CMK (cell line): ENCODE results near the gene TRIOBP.
"Not testable (repeated sequence)": the region's sequence is repeated elsewhere in the genome, so short reads cannot be mapped to it uniquely, and the experiment has no call there.

Experiments
- DNase-seq: peaks from one replicate; pipeline ENCODE4 v3.0.0-alpha.2; 2010; ENCODE audit warnings: low read depth

TRIOBP gene

DNA sequence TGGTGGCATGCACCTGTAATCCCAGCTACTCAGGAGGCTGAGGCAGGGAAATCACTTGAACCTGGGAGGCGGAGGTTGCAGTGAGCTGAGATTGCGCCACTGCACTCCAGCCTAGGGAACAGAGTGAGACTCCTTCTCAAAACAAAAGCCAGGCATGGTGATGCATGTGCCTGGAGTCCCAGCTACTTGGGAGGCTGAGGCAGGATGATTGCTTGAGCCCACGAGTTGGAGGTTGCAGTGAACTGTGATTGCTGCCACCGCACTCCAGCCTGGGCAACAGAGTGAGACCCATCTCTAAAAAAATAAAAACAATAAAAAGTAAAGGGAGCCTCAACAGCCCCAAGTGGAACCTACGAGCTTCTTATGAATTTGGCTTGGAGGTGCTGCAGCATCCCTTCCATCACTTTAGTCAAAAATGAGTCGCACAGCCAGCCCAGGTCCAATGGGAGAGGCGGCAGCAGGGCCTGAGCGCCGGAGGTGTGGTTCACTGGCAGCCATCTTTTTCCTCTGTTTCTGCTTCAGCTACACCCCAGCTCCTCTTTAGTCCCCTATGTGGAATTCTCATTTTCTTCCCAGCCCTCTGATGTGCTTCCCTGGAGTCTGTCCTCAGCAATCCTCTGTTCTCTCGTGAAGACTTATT, 81.6 kb downstream of the TRIOBP start:
- DNase-seq, result no peak

DNA sequence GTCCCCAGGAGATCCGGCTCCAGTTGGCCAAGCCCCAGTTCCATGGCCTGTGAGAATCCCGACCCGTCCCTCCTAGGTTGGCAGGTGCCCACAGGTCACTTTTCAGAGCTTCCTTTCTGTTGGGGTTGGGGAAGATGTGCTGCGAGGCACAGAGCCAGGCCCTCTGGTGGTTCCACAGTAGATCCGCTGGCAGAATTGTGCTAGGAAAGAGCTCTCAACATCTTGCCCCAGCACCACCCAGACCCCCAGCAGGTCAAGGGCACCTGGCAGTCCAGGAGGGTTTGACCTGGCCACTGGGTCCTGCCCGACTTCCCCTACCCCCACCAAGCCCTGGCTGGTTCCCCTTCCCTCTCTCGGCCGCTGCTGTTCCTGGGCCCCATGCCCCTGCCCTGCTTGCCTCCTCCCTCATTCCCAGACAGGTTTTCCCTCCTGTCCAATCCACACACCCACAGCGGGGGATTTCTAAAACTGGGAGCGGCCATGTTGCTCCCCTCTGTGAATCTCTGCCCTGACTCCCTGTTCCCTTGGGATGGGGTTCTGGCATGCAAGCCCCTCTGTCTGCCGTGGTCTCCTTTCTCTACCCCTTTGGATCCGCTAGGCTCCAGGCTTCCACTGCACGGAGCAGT, 84.7 kb downstream of the TRIOBP start:
- DNase-seq, result no peak

DNA sequence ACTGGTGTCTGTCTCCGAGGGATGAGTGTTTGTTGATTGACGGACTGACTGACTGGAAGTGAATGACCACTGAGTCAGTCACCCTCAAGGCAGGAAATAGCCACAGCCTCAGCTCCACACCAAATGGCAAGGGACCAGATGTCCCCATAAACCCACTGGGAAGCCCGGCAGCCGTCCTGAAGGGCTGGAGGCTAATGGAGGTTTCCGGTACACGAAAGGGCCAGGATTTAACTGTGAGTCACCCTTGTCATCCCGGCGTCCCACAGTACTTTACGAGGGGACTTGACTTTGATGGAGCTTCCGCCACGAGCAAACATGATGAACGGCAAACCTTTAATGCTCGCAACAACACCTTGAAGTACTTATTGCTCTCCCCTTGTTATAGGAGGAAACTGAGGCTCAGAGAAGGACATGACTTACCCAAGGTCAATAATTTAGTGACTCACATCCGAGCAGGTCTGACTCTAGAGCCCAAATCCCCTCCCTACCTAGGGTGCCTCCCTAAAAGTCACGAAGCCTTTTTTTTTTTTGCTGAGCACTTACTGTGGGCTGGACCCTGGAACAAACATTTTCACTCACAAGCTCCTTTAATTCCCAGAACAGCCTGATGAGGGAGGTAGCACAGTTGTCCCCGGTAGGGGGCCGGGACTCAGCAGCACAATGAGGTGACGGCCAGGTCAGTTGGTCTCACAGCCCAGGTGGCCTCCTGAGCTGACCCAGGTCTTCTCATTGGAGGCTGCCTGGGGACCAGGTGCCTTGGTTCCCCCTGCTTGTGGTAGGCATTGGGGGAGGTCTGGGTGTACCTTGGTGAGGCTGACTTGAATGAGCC, 85.7 kb downstream of the TRIOBP start:
- DNase-seq, result no peak

DNA sequence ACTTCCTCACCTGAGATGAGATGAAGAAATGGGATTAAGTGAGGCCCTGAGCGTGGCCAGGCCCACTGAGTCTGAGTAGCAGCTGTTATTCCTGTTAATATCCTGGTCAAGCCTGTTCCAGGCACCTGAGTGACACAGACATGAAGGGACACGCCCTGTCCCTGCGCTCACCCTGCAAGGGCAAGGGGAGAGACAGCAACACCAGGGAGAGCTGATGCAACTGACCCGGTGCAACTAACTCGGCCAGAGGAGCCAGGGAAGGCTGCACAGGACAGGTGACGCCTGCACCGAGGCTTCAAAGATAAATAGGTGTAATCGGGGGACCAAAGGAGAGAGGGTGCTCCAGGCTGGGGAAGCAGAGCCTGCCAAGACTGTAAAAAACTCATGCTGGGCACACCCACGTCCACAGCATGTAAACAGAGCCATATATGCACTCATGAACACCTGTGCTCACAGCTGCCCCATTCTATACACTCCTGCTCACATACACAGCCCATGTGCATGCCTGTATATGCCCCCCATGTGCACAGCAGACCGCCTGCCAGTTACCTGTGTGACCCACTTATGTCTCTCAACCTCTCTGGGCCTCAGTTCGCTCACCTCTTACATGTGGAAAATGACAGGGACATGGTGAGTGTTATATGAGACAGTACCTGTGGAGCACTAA, 88.1 kb downstream of the TRIOBP start:
- DNase-seq, result no peak

DNA sequence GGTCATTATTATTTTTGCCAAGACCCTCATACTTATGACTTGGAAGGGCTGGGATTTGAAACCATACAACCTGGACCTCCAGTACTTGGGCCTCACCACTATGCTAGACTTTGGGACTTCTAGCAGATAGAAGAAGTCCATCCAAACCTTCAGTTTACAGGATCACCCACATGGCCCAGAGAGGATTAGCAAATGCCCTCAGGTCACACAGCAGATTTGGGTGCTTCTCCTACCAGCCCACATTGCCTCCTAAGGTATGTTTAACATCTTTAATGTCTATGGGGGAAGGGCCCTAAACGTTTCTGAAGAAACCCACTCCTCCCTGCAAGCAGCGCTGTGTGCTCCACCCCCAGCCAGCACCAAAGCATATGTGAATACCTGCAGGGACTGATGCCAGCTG, 93.4 kb downstream of the TRIOBP start:
- no peak for DNase-seq

DNA sequence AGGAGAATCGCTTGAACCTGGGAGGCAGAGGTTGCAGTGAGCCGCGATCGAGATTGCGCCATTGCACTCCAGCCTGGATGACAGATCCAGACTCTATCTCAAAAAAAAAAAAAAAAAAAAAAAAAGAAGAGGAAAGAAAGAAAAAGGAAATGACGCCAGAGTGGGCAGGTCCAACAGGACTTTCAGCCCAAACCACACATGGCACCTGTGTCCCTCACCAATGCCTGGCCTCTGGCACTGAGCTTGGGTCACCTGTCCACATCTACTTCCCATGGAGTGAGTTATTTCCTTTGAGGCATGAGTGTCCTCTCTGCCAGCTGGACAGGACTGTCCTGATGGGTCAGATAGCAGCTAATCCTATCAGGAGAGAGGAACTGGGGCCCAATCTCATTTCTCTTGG, 95.6 kb downstream of the TRIOBP start:
- DNase-seq, result no peak

DNA sequence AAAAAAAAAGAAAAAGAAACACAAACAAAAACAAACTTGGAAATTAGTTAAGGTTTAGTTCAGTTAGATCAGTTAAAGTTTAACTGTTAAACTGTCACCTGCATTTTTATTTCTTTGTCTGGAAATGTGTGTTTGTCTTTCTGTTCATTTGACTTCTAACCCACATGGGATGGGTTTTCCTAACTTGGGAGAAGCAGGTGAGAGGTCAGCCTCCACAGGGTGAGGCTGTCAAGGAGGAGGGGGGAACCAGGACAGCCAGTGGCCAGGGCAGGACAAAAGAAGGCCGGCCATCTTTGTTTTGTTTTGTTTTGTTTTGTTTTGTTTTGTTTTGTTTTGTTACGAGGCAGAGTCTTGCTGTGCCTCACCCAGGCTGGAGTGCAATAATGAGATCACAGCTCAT, 97.5 kb downstream of the TRIOBP start:
- DNase-seq, result no peak

DNA sequence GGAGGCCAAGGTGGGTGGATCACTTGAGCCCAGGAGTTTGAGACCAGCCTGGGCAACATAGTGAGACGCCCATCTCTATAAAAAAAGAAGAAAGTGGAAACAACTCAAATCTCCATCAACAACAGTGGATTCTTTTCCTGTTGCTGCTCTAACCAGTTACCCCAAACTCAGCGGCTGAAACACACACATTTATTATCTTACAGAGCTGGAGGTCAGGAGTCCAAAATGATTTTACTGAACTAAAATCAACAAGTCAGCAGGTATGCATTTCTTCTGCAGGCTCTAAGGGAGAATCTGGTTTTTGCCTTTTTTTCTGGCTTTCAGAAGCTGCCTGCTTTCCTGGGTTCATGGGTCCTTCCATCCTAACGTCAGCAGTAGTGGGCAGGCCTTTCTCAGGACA, 99.2 kb downstream of the TRIOBP start:
- no peak for DNase-seq

DNA sequence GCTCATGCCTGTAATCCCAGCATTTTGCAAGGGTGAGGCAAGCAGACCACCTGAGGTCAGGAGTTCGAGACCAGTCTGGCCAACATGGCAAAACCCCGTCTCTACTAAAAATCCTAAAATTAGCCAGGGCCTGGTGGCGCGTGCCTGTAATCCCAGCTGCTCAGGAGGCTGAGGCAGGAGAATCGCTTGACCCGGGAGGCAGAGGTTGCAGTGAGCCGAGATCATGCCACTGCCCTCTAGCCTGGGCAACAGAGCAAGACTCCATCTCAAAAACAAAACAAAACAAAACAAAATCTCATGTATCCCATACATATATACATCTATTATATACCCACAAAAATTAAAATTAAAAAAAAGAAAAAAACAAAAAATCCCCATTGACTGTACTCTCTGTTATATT, 100.4 kb downstream of the TRIOBP start:
- DNase-seq, result not testable (repeated sequence)

DNA sequence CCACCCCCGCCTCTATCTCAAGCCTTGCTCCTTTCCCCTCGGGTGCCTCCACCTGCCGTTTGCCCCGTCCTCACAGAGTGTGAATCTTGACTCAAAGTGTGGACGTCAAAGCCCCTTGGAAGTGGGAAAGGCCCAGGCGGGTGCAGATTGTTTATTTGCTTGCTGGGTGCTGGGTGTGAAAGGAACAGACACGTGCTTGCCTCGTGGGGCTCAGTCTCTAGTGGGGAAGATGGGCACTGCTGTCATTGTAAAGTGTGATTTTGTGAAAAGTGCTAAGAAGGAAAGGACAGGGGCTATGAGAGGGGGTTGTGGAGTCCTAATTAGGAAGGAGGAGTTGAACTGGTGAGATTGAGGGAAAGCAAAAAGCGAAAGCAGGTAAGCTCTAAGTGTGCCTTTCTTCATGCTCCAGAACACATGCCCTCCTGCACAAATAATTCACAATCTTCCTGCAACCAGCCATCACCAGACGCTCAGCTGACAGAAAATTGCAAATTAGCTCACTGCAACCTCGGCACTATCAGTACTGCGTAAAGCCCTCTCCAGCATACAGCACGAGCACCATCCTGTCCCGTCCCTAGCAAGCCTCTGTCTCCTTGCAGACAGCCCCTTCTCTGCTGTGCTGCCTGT, 101.1 kb downstream of the TRIOBP start:
- DNase-seq, result no peak

DNA sequence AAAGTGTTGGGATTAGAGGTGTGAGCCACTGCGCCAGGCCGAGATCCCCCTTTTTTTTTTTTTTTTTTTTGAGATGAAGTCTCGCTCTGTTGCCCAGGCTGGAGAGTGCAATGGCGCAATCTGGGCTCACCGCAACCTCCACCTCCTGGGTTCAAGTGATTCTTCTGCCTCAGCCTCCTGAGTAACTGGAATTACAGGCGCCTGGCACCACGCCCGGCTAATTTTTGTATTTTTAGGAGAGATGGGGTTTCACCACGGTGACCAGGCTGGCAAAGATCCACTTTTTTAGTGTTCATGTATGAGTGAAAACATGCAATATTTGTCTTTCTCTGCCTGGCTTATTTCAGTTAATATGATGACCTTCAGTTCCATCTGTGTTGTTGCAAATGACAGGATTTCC, 103.1 kb downstream of the TRIOBP start:
- DNase-seq, result not testable (repeated sequence)

DNA sequence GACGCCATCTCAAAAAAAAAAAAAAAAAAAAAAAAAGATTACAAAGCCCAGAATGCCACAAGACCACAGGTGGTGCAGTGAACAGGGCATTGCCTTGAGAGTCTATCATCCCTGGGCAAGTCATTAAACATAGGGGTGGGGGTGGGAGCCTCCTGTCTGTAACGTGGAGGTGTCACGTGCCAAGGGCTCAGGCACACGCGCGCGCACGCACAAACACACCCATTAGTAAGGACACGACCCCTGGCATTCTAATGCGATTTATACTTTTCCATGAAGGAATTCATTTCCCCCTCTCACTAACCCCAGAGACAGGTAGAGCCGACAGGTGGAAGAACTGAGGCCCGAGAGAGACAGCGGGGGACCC, 105.1 kb downstream of the TRIOBP start:
- no peak for DNase-seq

DNA sequence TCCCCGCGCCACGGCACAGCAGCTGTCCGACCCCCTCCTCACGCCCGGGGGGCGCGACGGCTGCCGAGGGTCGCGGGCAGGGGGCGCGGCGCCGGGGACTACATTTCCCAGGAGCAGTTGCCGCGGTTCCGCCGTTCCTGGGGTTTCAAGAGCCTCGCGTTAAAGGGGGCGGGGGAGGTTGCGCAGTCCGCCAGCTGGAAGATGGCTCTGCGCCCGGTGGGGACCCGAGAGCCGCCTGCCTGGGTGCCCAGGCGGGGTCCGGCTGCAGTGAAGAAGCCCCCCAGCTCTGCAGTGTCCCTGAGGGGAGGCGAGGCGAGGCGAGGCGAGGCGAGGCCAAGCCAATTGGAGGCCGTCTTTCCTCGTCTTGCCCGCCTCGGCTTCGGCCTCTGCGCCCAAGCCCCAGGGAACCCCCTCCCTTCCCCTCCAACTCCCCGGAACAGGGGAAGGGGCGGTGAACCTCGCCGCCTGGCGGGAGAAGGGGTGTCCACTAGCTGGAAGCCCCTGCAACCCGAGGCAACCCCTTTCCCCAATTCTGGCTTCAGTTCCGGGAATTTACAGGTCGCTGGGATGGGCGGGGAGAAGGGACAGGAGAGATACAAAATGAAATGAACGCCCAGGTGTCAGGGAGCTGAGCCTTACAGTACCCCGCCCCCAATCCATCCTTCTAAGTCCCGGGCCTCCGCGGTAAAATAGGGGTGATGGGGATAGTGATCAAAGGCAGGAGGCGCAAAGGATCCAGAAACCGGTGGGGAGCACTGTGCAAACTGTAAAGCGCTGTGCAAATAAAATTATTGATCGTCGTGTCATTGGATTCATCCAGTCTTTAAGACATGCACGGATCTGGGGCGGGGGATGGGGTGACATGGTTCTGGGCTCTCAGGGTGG, 105.7 kb downstream of the TRIOBP start:
- DNase-seq, result no peak

DNA sequence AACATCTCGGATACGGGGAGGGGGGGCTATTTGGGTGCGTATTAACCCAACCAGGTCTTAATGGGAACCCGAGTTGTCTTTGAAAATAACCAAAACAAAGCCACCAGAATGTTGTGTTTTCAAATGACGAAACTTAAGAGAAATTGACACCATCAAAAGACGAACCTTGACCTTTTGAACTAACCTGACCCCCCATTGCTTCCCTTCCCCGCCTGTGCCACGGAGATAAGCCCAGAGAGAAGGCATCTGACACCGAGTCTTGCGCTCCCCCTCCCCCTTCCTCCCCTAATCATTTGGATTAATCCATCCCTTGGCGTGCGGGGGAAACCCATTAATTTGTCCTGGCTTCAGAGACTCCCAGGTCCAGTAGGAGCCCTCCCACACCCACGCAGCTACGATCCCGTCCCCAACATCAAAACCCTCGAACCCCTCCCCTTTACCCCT, 106.4 kb downstream of the TRIOBP start:
- DNase-seq, result peak; percentile 90

DNA sequence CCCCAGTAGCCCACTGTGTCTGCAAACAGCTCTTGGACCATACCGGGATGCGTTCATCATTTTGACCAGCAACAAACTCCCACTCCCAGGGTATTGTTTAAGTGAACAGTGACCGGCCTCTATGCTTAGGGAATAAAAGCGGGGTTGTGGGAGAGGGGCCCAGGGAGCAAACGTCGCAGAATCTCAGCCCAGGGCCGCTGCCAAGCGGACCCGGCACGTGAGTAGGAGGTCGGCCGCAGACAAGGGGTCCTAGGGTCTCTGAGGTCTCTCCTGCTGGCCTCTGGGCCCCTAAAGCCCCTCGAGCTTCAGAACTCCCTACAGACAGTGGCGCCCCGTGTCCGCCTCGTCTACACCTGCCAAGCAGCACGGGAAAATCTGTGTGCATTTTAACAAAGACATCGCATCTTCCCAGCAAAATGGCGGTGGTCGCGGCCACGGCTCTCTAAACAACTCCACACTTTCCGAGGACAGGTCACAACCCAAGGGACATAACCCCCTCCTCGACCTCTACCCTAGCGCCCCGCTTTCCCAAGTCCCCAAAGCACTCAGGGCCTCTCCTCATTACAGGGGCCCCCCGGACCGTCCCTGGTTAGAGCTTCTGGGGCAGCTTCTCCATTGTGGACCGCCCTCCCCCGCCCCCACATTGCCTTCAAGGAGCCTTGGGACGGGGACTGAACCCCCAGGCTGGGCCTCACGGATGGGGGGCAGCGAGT, 106.9 kb downstream of the TRIOBP start:
- no peak for DNase-seq

DNA sequence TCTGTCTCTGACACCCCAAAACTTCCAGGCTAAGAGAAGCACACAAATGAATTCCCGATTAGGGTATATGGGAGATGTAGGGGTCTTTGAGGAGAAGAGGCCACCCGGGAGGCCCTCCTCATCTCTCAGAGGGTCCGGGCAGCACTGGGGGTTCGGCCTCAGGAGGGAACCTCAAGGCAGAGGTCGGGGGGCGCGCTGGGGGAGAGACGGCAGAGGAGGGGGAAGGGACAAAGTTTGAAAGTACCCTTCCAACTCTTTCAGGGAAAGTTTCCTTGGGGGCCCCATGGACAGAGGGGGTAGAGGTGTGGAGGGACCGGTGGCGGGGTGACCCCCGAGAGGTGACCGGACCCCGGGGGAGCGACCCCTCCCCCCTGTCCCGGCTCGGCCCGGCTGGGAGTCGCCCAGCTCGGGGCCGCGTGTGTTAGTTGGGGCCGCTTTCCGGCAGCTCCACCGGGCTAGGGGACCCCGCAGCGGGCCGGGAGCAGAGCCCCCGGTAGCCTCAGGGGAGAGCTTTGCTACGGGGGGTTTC, 107.6 kb downstream of the TRIOBP start:
- DNase-seq, result no peak

DNA sequence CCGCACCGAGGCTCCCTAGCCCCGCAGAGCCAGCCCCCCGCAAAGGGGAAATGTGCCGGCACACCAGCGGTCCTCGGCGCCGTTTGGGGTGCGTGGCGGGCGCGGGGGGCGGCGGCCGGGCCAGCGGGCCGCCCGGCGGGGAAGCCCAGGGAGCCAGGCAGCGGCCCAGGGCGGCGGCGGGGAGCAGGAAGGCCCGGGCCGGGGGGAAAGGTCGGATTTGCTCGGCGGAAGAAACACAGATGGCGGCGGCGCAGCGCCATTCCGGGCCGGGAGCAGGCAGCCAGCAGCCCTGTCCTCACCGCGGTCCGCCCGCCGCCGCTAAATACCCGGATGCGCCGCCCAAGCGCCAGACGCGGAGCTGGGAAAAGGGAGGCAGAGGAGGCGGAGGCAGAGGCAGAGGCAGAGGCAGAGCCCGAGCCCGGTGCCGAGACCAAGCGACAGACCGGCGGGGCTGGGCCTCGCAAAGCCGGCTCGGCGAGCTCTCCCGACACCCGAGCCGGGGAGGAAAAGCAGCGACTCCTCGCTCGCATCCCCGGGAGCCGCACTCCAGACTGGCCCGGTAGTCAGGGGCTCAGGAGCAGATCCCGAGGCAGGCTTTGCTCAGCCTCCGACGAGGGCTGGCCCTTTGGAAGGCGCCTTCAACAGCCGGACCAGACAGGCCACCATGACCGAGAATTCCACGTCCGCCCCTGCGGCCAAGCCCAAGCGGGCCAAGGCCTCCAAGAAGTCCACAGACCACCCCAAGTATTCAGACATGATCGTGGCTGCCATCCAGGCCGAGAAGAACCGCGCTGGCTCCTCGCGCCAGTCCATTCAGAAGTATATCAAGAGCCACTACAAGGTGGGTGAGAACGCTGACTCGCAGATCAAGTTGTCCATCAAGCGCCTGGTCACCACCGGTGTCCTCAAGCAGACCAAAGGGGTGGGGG, 108.3 kb downstream of the TRIOBP start:
- peak; percentile 57 for DNase-seq

DNA sequence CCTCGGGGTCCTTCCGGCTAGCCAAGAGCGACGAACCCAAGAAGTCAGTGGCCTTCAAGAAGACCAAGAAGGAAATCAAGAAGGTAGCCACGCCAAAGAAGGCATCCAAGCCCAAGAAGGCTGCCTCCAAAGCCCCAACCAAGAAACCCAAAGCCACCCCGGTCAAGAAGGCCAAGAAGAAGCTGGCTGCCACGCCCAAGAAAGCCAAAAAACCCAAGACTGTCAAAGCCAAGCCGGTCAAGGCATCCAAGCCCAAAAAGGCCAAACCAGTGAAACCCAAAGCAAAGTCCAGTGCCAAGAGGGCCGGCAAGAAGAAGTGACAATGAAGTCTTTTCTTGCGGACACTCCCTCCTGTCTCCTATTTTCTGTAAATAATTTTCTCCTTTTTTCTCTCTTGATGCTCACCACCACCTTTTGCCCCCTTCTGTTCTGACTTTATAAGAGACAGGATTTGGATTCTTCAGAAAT, 109.0 kb downstream of the TRIOBP start:
- DNase-seq, result no peak
